HG03135 (cell line): Measurements from ENCODE around the gene GALNTL6.

Experiments used
- ATAC-seq: cut with Tn5 transposase; IDR thresholded peaks from one replicate; pipeline ENCODE4 v1.9.1; 2021; ENCODE audit warnings: mild to moderate bottlenecking, moderate library complexity; ENCODE audit not compliant: unreplicated experiment

GALNTL6 gene

GRCh38 chr4:172099376-172099775 is 286.2 kb downstream of the GALNTL6 start:
- ATAC-seq, result no peak

GRCh38 chr4:172103456-172103855 is 290.3 kb downstream of the GALNTL6 start:
- ATAC-seq, result no peak

- ATAC-seq, result no peak
Measured at GRCh38 chr4:172104539-172104938, 291.3 kb downstream of the GALNTL6 start.

GRCh38 chr4:172105918-172106317 is 292.7 kb downstream of the GALNTL6 start:
- no peak for ATAC-seq

- ATAC-seq, result no peak
Measured at GRCh38 chr4:172109466-172109865, 296.3 kb downstream of the GALNTL6 start.

- ATAC-seq, result no peak
Measured at GRCh38 chr4:172124656-172125308, 311.6 kb downstream of the GALNTL6 start.

- ATAC-seq, result no peak
Measured at GRCh38 chr4:172125443-172125842, 312.2 kb downstream of the GALNTL6 start.

- ATAC-seq, result no peak
Measured at GRCh38 chr4:172127168-172127567, 314.0 kb downstream of the GALNTL6 start.

- ATAC-seq, result no peak
Measured at GRCh38 chr4:172129593-172129992, 316.4 kb downstream of the GALNTL6 start.

GRCh38 chr4:172134521-172134920 is 321.3 kb downstream of the GALNTL6 start:
- ATAC-seq, result no peak

- ATAC-seq, result no peak
Measured at GRCh38 chr4:172141025-172141424, 327.8 kb downstream of the GALNTL6 start.

GRCh38 chr4:172142281-172142741 is 329.1 kb downstream of the GALNTL6 start:
- no peak for ATAC-seq

- ATAC-seq, result no peak
Measured at GRCh38 chr4:172143605-172144314, 330.6 kb downstream of the GALNTL6 start.

GRCh38 chr4:172147687-172148086 is 334.5 kb downstream of the GALNTL6 start:
- no peak for ATAC-seq

- no peak for ATAC-seq
Measured at GRCh38 chr4:172149329-172149728, 336.1 kb downstream of the GALNTL6 start.

GRCh38 chr4:172152284-172152683 is 339.1 kb downstream of the GALNTL6 start:
- ATAC-seq, result no peak

- ATAC-seq, result no peak
Measured at GRCh38 chr4:172153719-172154118, 340.5 kb downstream of the GALNTL6 start.

- ATAC-seq, result no peak
Measured at GRCh38 chr4:172155838-172156345, 342.7 kb downstream of the GALNTL6 start.

- ATAC-seq, result no peak
Measured at GRCh38 chr4:172157946-172158345, 344.7 kb downstream of the GALNTL6 start.

GRCh38 chr4:172163215-172163614 is 350.0 kb downstream of the GALNTL6 start:
- no peak for ATAC-seq

- ATAC-seq, result no peak
Measured at GRCh38 chr4:172168888-172169287, 355.7 kb downstream of the GALNTL6 start.

- no peak for ATAC-seq
Measured at GRCh38 chr4:172169871-172170270, 356.7 kb downstream of the GALNTL6 start.
